K562 (cell line): ENCODE data around the gene MYO15A. TPM values are rescaled to one million over a fixed set of nuclear protein-coding genes. Genes with fewer than 3 reads are reported as not detected.

Source experiments
- CREM ChIP-seq: IDR thresholded peaks from 2 replicates; pipeline ENCODE4 v1.6.1; 2014; ENCODE audit warnings: antibody characterized with exemption, low read depth
- CXXC5 ChIP-seq: fragments of 250-450 bp; sonication (Bioruptor Pico); IDR thresholded peaks from 2 replicates; pipeline ENCODE4 v1.8.0; 2022; ENCODE audit warnings: inconsistent platforms, mild to moderate bottlenecking, moderate library complexity
- EGR1 ChIP-seq: fragments of 450-650 bp; conservative IDR thresholded peaks from 2 replicates; pipeline ENCODE4 v1.6.1; 2017; ENCODE audit warnings: mild to moderate bottlenecking
- GTF2F1 ChIP-seq: IDR thresholded peaks from 2 replicates; pipeline ENCODE4 v1.6.1; 2011; ENCODE audit warnings: low read depth, low read length, improper control_type of control experiment
- SAFB2 ChIP-seq: fragments of 200-400 bp; formaldehyde crosslinking; IDR thresholded peaks from 2 replicates; pipeline ENCODE4 v1.6.1; 2018; ENCODE audit warnings: borderline replicate concordance, low read length, low read depth, moderate library complexity; ENCODE audit not compliant: severe bottlenecking
- SREBF1 ChIP-seq: fragments of 150-350 bp; IDR thresholded peaks from 2 replicates; pipeline ENCODE4 v1.6.1; 2014; ENCODE audit warnings: antibody characterized with exemption, low read depth, low read length, borderline replicate concordance
- TCFL5 ChIP-seq: fragments of 250-450 bp; sonication (Bioruptor Pico); conservative IDR thresholded peaks from 2 replicates; pipeline ENCODE4 v1.6.1; 2021; ENCODE audit warnings: mild to moderate bottlenecking, moderate library complexity, matching md5 sums
- XRCC4 ChIP-seq: IDR thresholded peaks from one replicate; pipeline ENCODE4 v1.6.1; 2011; ENCODE audit not compliant: insufficient read depth, insufficient read length; ENCODE audit errors: extremely low read depth
- ZNF609 ChIP-seq: sonication (generic); formaldehyde crosslinking; IDR thresholded peaks from 2 replicates; pipeline ENCODE4 v1.8.1; 2023; ENCODE audit warnings: missing genetic modification reagents, mild to moderate bottlenecking, borderline replicate concordance
- polyA plus RNA-seq, 8 experiments: library from polyadenylated mRNA; depleted of rRNA in 4 of 8; stranded (reverse) in 5 of 8; unstranded in 3 of 8; fragments of >200 nt; fragmentation: Nextera tagmentation in 2 of 8; fragmentation: Illumina TruSeq in 1 of 8; extraction: Ambion mirVana in 2 of 8; extraction: Trizol in 1 of 8; gene quantifications; 2 replicates each; pipeline versions ENCODE4 v1.2.1 to v1.2.3, GENCODE V29; 2011 to 2014; ENCODE audit warnings: inconsistent platforms in 1 of 8, missing spikeins in 1 of 8
- total RNA-seq, 7 experiments: library from RNA; depleted of rRNA in 6 of 7; stranded (reverse); fragments of >200 nt in 6 of 7; fragmentation: Illumina TruSeq in 2 of 7; extraction: Trizol in 2 of 7; gene quantifications; 2 replicates each; pipeline versions ENCODE4 v1.2.1 to v1.2.3, GENCODE V29; 2011 to 2021; ENCODE audit warnings: low replicate concordance in 1 of 7
- TF ChIP-seq, protein P1 (sequence below): fragments of 450-650 bp; IDR thresholded peaks from 2 replicates; pipeline ENCODE4 v1.6.1; 2016; ENCODE audit warnings: low read depth
- TF ChIP-seq, protein P2 (sequence below), 2 experiments: fragments of 450-650 bp; IDR thresholded peaks; 2 replicates each; pipeline ENCODE4 v1.6.1; 2016
- TF ChIP-seq, protein P3 (sequence below): fragments of 250-450 bp; sonication (Bioruptor Pico); IDR thresholded peaks from 2 replicates; pipeline ENCODE4 v1.4.0; 2020; ENCODE audit warnings: mild to moderate bottlenecking

MYO15A gene
- total and polyA plus RNA-seq, 9 of the 15 experiments (the other 6 are each of a cell fraction or from before 2014, with no cell fraction given): 0.05 to 0.88 (median 0.14) TPM; not detected in 1

GRCh38 chr17:18182978-18183333 lies 74.4 kb downstream of the MYO15A start (continued):
- TF ChIP-seq, protein P1, sequence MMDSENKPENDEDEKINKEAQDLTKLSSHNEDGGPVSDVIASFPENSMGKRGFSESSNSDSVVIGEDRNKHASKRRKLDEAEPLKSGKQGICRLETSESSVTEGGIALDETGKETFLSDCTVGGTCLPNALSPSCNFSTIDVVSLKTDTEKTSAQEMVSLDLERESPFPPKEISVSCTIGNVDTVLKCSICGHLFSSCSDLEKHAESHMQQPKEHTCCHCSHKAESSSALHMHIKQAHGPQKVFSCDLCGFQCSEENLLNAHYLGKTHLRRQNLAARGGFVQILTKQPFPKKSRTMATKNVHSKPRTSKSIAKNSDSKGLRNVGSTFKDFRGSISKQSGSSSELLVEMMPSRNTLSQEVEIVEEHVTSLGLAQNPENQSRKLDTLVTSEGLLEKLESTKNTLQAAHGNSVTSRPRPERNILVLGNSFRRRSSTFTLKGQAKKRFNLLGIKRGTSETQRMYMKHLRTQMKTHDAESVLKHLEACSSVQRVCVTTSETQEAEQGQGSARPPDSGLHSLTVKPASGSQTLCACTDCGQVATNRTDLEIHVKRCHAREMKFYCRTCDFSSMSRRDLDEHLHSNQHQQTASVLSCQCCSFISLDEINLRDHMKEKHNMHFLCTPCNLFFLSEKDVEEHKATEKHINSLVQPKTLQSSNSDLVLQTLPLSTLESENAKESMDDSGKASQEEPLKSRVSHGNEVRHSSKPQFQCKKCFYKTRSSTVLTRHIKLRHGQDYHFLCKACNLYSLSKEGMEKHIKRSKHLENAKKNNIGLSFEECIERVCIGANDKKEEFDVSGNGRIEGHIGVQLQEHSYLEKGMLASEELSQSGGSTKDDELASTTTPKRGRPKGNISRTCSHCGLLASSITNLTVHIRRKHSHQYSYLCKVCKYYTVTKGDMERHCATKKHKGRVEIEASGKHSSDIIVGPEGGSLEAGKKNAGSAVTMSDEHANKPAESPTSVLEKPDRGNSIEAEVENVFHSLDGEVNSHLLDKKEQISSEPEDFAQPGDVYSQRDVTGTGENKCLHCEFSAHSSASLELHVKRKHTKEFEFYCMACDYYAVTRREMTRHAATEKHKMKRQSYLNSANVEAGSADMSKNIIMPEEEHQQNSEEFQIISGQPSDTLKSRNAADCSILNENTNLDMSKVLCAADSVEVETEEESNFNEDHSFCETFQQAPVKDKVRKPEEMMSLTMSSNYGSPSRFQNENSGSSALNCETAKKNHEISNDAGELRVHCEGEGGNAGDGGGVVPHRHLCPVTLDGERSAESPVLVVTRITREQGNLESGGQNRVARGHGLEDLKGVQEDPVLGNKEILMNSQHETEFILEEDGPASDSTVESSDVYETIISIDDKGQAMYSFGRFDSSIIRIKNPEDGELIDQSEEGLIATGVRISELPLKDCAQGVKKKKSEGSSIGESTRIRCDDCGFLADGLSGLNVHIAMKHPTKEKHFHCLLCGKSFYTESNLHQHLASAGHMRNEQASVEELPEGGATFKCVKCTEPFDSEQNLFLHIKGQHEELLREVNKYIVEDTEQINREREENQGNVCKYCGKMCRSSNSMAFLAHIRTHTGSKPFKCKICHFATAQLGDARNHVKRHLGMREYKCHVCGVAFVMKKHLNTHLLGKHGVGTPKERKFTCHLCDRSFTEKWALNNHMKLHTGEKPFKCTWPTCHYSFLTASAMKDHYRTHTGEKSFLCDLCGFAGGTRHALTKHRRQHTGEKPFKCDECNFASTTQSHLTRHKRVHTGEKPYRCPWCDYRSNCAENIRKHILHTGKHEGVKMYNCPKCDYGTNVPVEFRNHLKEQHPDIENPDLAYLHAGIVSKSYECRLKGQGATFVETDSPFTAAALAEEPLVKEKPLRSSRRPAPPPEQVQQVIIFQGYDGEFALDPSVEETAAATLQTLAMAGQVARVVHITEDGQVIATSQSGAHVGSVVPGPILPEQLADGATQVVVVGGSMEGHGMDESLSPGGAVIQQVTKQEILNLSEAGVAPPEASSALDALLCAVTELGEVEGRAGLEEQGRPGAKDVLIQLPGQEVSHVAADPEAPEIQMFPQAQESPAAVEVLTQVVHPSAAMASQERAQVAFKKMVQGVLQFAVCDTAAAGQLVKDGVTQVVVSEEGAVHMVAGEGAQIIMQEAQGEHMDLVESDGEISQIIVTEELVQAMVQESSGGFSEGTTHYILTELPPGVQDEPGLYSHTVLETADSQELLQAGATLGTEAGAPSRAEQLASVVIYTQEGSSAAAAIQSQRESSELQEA: no peak
- TF ChIP-seq XRCC4 (no peak), SAFB2 (no peak), TCFL5 (CRISPR knock-in tag) (no peak), SREBF1 (no peak), ZNF609 (no peak), EGR1 (peak; percentile 75), GTF2F1 (0 out of 2 replicates have a peak, but pooled peaks have one; percentile 23), CXXC5 (CRISPR knock-in tag) (peak; percentile 72), CREM (peak; percentile 72; the same call in 1 of the 2 replicates)
- TF ChIP-seq, protein P2, sequence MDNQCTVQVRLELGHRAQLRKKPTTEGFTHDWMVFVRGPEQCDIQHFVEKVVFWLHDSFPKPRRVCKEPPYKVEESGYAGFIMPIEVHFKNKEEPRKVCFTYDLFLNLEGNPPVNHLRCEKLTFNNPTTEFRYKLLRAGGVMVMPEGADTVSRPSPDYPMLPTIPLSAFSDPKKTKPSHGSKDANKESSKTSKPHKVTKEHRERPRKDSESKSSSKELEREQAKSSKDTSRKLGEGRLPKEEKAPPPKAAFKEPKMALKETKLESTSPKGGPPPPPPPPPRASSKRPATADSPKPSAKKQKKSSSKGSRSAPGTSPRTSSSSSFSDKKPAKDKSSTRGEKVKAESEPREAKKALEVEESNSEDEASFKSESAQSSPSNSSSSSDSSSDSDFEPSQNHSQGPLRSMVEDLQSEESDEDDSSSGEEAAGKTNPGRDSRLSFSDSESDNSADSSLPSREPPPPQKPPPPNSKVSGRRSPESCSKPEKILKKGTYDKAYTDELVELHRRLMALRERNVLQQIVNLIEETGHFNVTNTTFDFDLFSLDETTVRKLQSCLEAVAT (IDR thresholded peaks at IDR 0.05): no peak
- TF ChIP-seq, protein P3, sequence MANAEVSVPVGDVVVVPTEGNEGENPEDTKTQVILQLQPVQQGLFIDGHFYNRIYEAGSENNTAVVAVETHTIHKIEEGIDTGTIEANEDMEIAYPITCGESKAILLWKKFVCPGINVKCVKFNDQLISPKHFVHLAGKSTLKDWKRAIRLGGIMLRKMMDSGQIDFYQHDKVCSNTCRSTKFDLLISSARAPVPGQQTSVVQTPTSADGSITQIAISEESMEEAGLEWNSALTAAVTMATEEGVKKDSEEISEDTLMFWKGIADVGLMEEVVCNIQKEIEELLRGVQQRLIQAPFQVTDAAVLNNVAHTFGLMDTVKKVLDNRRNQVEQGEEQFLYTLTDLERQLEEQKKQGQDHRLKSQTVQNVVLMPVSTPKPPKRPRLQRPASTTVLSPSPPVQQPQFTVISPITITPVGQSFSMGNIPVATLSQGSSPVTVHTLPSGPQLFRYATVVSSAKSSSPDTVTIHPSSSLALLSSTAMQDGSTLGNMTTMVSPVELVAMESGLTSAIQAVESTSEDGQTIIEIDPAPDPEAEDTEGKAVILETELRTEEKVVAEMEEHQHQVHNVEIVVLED (CRISPR knock-in tag): peak; percentile 92
